ENCODE measurements around the gene CRP. TPM values are rescaled to one million over a fixed set of nuclear protein-coding genes. Genes with fewer than 3 reads are reported as not detected.

CRP gene
- total and polyA plus RNA-seq, 2 experiments from 2014 or later = not detected

DNA sequence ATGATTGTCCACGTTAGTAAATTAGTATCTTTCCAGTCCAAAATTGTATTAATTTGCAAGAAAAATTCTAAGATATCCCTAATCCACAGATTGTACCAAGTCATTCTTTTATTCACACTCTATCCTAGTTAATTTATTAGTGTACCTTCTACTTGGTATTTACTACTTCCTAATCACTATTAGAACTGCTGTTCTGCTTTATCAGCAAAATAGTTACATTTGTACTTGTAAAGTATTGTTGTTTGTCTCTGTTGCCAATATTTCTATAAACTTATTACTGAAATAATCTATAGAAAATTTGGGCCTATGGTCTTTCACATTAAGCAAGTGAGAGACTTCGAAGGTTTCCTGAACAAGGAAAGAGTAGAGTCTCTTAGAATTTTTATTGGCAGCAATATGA, 5.6 kb upstream of the CRP start:
- H3K36me3 ChIP-seq (replicated peaks; ENCODE audit: insufficient read depth, low read depth) = no peaks in the 10 kb centered on the region
- H3K9me2 ChIP-seq (replicated peaks; ENCODE audit: insufficient read depth) = no peaks in the 10 kb centered on the region
- H3K4me1 ChIP-seq (ENCODE audit: insufficient read depth) = no peaks in the 10 kb centered on the region
- H4K20me1 ChIP-seq (ENCODE audit: insufficient read depth, poor library complexity, severe bottlenecking) = no peaks in the 10 kb centered on the region
- no peaks in the 10 kb centered on the region for H3K9me3 ChIP-seq (ENCODE audit: low read depth)
- H3K27me3 ChIP-seq = no peaks in the 10 kb centered on the region
- no peak overlapping the region for H2AFZ ChIP-seq
- no peak overlapping the region for H3K4me3 ChIP-seq
- H3K27ac ChIP-seq = no peak overlapping the region
- TF ChIP-seq, protein P1, sequence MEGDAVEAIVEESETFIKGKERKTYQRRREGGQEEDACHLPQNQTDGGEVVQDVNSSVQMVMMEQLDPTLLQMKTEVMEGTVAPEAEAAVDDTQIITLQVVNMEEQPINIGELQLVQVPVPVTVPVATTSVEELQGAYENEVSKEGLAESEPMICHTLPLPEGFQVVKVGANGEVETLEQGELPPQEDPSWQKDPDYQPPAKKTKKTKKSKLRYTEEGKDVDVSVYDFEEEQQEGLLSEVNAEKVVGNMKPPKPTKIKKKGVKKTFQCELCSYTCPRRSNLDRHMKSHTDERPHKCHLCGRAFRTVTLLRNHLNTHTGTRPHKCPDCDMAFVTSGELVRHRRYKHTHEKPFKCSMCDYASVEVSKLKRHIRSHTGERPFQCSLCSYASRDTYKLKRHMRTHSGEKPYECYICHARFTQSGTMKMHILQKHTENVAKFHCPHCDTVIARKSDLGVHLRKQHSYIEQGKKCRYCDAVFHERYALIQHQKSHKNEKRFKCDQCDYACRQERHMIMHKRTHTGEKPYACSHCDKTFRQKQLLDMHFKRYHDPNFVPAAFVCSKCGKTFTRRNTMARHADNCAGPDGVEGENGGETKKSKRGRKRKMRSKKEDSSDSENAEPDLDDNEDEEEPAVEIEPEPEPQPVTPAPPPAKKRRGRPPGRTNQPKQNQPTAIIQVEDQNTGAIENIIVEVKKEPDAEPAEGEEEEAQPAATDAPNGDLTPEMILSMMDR (IDR thresholded peaks at IDR 0.05; ENCODE audit: poor library complexity) = no peak
- TF ChIP-seq EZH2phosphoT487 (IDR thresholded peaks at IDR 0.05; ENCODE audit: low read depth, severe bottlenecking, unreplicated experiment) (no peak), EZH2 (IDR thresholded peaks at IDR 0.05; ENCODE audit: borderline replicate concordance) (no peak)
- no peak overlapping the region for H3K4me2 ChIP-seq
- DNase-seq (ENCODE audit: low spot score) = no peak
- WGBS (ENCODE audit: low lambda C conversion rate, missing lambda C conversion rate) = 26% methylated on average over 2 of the region's 2 CpGs
- no peaks in the 10 kb centered on the region for H3K79me2 ChIP-seq

DNA sequence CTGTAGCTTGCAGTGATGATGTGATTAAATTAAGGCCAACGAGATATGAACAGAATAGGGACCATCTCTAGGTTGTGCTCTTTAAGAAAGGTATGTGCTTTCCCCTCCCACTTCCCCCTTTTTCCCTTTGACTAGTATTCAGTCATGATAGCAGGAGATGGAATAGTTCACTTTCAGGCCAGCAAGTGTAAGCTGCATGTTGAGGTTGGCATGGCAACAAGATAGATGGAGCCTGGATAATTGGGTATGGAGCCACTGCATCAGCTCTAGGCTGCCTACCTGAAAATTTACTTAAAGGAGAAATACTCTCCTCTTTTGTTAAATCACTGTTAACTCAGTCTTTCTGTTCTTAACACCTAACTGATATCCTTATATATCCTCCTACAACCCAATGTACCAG, 1.5 kb upstream of the CRP start:
- Histone ChIP-seq H3K4me3 (no peak overlapping the region), H3K27ac (no peak overlapping the region), H2AFZ (no peak overlapping the region), H4K20me1 (ENCODE audit: insufficient read depth, poor library complexity, severe bottlenecking) (no peaks in the 10 kb centered on the region), H3K9me3 (ENCODE audit: low read depth) (no peaks in the 10 kb centered on the region), H3K36me3 (replicated peaks; ENCODE audit: insufficient read depth, low read depth) (no peaks in the 10 kb centered on the region), H3K27me3 (no peaks in the 10 kb centered on the region), H3K4me1 (ENCODE audit: insufficient read depth) (no peaks in the 10 kb centered on the region), H3K9me2 (replicated peaks; ENCODE audit: insufficient read depth) (no peaks in the 10 kb centered on the region), H3K4me2 (no peak overlapping the region), H3K79me2 (no peaks in the 10 kb centered on the region)
- 55% methylated on average over 1 of the region's 1 CpG for WGBS (ENCODE audit: low lambda C conversion rate, missing lambda C conversion rate)
- no peak for DNase-seq (ENCODE audit: low spot score)
- TF ChIP-seq EZH2 (IDR thresholded peaks at IDR 0.05; ENCODE audit: borderline replicate concordance) = no peak
- TF ChIP-seq, protein P1 (IDR thresholded peaks at IDR 0.05; ENCODE audit: poor library complexity) = no peak
- no peak for TF ChIP-seq EZH2phosphoT487 (IDR thresholded peaks at IDR 0.05; ENCODE audit: low read depth, severe bottlenecking, unreplicated experiment)

DNA sequence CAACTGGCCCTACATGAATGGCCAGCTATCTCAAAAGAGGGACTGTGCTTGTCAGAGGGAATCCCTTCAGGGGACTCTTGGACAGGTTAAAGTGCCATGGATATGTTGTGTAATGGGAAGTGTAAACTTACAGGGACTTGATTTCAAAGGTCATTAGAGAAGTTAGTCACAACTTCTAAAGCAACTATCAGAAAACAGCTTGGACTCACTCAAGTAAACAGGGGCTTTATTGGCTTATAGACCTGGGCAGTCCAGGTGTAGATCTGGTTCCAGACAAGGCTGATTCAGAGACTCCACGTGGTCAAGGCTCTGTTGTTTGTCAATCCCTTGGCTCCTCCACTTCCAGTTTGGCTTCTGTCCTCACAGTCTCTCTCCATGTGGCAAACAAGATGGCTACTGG, 2.3 kb downstream of the CRP start:
- Histone ChIP-seq H3K79me2 (no peaks in the 10 kb centered on the region), H3K36me3 (replicated peaks; ENCODE audit: insufficient read depth, low read depth) (no peaks in the 10 kb centered on the region), H3K27ac (no peak overlapping the region), H3K4me3 (no peak overlapping the region), H3K9me3 (ENCODE audit: low read depth) (no peaks in the 10 kb centered on the region), H3K27me3 (no peaks in the 10 kb centered on the region), H3K4me2 (no peak overlapping the region), H3K9me2 (replicated peaks; ENCODE audit: insufficient read depth) (no peaks in the 10 kb centered on the region), H3K4me1 (ENCODE audit: insufficient read depth) (no peaks in the 10 kb centered on the region), H4K20me1 (ENCODE audit: insufficient read depth, poor library complexity, severe bottlenecking) (no peaks in the 10 kb centered on the region), H2AFZ (no peak overlapping the region)
- DNase-seq (ENCODE audit: low spot score) = no peak
- TF ChIP-seq EZH2phosphoT487 (IDR thresholded peaks at IDR 0.05; ENCODE audit: low read depth, severe bottlenecking, unreplicated experiment) (no peak), EZH2 (IDR thresholded peaks at IDR 0.05; ENCODE audit: borderline replicate concordance) (no peak)
- TF ChIP-seq, protein P1 (IDR thresholded peaks at IDR 0.05; ENCODE audit: poor library complexity) = no peak
- 5% methylated on average over 1 of the region's 1 CpG for WGBS (ENCODE audit: low lambda C conversion rate, missing lambda C conversion rate)

Data from hepatocyte (in vitro differentiated cells).